HG03039 (cell line): ENCODE measurements around the gene TPST2.

Experiments
- ATAC-seq: cut with Tn5 transposase; IDR thresholded peaks from one replicate; pipeline ENCODE4 v1.9.1; 2021; ENCODE audit warnings: mild to moderate bottlenecking, moderate library complexity; ENCODE audit not compliant: unreplicated experiment

Gene TPST2

DNA sequence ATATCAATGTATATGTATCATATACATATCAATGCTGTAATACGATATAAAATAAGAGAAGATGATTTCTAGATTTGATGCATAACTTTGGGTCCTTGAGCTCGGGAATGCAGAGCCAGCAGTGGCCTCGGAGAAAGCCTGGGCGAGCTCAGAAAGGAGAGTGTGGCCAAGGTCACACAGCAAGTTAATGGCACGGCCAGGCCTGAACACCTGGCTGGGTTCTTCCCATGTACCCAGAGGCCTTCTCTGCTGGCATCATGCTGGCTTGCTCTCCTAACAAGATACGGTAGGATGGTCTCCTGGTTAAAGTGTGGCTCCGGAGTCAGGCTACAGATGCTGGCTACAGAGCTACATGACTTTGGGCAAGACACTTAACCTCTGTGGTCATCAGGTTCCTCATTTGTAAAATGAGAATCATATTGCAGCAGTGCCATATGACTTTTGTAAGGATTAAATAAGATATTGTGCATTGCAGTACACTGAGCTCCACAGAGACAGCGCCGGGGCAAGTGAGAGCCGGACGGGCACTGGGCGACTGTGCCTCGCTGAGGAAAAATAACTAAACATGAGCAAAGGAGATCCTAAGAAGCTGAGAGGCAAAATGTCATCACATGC is 29.9 kb downstream of the TPST2 start:
- ATAC-seq, result no peak

DNA sequence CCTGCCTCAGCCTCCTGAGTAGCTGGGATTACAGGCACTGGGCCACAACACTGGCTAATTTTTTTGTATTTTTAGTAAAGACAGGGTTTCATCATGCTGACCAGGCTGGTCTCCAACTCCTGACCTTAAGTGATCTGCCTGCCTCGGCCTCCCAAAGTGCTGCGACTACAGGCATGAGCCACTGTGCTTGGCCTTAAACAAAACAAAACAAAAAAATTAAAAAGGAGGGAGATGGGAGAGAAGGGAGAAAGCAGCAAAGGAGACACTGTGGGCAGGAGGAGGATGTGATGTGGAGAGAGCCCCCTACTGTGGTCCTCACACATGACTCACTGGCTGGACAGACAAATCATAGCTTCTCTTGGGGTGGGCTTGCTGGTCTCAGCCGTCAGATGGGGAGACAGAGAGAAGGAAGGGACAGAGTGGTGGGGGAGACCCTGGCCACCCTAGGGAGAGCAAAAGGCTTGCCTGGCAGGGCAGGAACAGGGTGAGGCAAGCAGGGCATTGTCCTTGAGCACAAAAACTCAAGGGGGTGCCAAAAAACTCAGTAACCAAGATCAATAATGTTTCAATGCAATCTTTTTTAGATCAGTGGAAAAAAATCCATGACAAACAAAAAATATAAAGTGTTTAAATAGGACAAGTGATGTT is 31.6 kb downstream of the TPST2 start:
- ATAC-seq, result no peak

DNA sequence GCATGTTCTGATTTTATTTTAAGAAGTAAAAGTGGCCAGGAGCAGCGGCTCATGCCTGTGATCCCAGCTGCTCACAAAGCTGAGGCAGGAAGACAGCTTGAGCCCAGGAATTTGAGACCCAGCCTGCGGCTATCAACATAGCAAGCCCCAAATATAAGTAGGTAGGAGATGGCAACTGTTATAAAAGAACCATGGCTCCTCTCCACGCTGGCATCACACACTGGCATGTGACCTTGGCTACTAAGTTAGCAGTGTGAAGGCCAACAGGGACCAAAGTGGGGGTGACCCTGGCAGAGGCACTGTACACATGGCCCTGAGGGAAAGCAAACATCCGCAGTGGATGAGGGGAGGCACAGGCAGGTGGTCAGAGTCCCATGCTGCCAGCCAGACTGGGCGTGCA is 33.0 kb downstream of the TPST2 start:
- no peak for ATAC-seq

DNA sequence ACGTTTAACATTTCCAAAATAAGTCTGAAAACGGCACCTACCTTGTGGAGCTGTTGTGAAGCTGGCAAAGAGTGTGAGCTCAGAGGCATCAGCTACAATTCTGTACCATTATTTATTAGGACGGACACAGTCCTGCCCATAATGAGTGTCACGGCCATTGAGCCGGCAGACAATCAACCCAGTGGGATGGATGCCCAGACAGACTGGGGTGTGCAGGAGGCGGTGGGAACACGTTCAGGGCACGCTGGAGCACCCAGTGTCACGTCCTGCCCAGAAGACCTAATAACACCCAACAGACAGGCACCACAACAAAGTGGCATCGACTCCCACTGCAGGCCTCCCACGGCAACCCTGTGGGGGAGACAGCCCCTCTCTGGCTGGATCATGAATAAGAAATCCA is 34.5 kb downstream of the TPST2 start:
- no peak for ATAC-seq

DNA sequence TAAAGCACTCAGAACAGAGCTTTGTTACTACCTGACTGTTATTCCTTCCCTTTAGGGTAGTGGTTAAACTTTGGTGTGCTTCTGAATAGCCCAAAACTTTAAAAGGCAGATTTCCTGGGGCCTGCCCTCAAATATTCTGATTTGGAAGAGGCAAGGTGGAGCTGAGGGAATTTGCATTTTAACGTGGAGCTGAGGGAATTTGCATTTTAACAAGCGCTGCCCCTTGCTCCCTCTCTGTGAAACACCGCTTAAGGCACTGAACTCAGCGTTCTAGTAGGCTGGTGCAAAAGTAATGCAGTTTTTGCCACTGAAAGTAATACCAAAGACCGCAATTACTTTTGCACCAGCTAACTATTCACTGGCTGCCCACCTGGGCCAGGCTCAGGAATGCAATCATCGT is 35.0 kb downstream of the TPST2 start:
- no peak for ATAC-seq

DNA sequence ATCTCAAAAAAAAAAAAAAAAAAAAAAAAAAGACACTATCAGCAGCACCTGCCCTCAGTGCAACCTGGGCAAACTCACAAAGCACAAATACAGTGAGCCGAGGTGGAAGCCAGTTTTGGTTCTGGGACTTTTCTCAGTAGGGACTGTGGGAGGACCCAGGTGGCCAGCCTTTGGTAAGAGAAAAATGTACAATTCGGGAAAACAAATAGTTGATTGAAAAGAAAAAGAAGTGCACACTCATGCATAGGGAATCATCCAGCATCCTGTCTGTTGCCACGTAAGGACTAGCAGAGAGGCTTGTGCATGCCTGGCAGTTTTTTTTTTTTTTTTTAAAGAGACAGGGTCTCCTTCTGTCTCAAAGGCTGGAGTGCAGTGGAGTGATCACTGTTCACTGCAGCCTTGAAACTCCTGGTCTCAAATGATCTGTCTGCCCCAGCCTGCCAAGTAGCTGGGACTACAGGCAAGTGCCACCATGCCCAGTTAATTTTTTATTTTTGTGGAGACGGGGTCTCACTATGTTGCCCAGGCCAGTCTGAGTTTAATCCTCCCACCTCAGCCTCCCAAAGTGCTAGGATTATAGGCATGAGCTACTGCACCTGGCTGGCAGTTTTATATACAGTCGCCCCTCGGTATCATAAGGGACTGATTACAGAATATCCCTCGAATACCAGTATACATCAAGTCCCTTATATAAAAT is 36.7 kb downstream of the TPST2 start:
- no peak for ATAC-seq

DNA sequence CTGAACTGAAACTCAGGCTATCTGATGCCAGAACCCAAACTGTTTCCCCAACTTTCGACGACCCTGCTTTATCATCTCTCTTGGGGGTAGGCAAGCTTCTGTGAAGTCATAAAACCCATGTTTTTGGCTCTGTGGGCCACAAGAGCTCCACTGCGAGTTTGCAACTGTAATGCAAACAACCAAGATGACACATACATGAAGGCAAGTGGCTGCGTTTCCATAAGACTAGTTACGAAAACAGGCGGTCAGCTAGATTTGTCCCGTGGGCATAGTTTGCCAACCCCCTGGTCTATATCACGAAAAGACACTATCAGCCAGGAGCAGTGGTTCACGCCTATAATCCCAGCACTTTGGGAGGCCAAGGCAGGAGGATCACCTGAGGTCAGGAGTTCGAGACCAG is 37.5 kb downstream of the TPST2 start:
- no peak for ATAC-seq

DNA sequence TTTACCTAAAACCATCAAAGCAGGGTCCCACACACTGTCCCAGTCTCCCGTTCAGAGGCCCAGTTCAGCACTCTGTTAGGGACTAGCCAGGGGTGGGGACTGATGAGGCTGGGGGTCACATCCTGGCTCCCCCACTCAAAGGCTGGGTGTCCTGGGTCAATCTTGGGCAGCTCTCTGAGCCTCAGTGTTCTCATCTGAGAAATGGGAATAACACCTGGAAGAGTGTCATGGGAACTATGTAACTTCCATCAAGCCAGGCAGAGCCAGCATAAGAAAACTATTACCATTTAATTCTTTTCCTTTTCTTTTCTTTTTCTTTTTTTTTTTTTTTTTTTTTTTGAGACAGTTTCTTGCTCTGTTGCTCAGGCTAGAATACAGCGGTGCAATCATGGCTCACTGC is 38.4 kb downstream of the TPST2 start:
- no peak for ATAC-seq

DNA sequence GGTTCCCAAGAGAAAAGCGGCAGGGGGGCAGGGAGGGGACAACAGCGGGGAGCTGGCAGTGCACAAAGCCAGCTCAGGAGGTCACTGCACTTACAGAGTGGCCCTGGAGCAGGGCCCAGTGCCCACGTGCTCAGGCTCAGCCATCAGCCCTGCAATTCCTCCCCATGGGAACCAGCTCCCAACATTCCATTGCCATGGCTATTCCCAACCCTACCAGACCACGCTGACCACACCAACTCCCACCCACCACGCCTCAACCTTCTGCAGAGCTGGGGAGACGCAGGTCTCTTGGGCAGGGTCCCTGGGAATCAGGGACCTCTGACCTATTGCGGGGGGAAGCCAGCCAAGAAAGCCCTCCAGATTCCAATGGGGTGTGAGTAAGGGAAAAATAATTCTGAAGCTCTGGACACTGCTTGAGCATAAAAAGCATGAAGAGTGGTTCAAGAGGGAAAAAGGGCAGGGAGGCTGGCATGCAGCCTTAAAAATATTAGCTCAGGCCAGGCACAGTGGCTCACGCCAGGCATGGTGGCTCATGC is 39.4 kb downstream of the TPST2 start:
- no peak for ATAC-seq

DNA sequence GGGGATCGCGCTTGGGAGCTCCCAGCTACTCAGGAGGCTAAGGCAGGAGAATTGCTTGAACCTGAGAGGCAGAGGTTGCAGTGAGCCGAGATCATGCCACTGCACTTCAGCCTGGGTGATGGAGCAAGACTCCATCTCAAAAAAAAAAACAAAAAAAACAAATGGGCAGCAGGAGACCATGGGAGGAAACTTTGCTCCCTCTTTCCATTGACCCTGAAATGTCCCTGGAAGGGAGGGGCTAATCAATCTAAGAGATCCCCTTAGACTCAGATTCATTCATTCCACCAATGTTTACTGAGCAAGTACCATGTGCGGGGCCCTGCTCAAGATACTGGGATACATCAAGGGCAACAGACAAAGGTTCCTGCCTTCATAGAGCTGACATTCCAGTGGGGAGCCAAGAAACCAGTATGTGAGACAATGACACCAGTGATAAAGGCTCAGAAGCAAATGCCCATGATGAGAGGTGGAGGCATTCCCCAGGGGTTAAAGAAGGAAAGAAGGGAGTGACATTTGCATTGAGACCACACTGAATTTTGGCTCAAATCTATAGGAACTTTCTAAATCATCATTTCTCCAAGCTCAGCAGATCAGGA is 39.9 kb downstream of the TPST2 start:
- ATAC-seq, result no peak

DNA sequence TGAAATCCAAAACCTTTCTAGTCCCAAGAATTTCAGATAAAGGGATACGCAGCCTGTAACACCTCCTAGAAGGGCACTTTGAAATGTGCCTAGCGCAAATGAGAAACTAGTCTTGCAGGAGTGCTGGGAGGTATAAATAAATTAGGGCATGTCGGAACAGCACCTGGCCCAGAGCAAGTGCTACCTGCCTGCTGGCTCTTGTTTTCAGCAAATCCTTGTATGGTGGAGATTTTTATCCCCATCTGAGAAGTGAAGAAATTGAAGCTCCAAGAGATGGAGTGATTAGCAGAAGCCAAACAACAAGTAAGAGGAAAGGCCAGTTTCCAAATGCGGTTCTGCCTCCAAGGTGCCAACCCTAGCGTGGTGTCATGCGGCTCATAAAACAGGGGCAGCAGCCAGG is 40.9 kb downstream of the TPST2 start:
- no peak for ATAC-seq

DNA sequence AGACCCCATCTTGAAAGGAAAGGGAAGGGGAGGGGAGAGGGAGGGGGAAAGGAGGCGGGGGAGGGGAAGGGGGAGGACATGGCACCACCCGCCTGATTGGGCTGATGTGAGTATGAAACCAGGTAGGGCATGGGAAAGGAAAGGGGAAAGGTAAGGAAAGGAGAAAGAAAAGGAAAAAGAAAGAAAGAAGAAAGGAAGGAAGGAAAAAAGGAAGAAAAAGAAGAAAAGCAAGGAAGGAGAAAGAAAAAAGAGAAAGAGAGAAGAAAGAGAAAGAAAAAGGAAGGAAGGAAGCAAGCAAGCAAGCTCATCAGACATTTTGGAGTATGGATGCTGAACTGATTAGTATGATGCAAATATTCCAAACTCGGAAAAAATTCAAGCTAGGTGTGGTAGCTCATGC is 41.6 kb downstream of the TPST2 start:
- ATAC-seq, result no peak

DNA sequence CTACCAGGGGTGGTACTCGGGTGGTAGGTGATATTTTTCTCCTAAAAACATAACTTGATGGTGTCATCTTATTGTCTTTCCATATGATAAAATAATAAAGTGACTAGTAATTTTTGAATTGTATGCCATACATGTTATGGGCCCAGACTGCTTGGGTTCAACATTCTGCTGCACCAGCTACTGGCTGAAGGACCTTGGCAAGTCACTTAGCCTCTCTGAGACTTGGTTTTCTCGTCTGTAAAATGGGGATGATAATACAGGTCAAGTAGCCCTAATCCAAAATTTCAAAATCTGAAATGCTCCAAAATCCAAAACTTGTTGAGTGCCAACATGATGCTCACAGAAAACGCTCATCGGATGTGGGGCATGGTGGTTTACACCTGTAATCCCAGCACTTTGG is 42.1 kb downstream of the TPST2 start:
- ATAC-seq, result no peak

DNA sequence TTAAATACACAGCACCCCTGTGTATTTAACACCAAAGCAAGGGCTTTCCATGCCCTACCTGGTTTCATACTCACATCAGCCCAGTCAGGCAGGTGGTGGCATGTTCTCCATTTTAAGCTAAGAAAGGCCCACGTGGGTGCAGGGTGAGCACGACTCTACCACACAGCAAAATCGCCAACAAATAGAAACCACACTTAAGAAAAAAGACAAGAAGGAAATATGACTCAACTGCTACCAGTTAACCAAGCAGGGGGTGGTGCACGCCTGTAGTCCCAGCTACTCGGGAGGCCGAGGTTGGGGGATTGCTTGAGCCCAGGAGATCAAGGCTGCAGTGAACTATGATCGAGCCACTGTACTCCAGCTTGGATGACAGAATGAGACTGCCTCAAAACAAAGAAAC is 42.5 kb downstream of the TPST2 start:
- ATAC-seq, result no peak

DNA sequence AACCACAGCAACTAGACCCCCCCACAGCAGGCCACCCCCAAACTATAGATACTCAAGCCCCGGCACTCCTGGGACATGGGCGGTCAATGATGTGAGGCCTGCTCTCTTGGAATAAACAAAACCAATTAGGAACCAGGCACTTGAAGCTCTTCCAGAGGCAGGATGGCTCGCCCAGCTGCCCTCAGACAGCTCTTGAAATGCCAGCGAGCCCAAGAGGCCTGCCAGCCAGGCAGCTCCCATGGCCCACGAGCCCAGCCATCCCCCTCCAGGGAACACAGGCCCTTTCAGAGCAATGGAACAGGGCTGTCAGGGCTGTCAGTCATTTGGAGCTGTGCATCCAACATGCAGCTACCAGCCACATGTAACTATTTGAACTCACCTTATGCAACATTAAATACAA is 43.6 kb downstream of the TPST2 start:
- no peak for ATAC-seq

DNA sequence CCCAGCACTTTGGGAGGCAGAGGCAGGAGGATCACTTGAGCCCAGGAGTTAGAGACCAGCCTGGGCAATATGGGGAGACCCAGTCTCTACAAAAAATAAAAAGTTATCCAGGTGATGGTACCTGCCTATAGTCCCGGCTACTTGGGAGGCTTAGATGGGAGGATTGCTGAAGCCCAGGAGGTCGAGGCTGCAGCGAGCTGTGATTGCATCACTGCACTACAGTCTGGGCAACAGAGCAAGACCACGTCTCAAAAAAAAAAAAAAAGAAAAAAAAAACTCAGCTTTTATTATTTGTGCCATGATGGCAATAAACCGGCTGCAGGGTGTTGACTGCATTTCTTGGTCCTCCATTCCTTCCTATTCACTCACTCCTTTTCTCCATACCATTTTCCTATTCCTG is 44.1 kb downstream of the TPST2 start:
- ATAC-seq, result no peak

DNA sequence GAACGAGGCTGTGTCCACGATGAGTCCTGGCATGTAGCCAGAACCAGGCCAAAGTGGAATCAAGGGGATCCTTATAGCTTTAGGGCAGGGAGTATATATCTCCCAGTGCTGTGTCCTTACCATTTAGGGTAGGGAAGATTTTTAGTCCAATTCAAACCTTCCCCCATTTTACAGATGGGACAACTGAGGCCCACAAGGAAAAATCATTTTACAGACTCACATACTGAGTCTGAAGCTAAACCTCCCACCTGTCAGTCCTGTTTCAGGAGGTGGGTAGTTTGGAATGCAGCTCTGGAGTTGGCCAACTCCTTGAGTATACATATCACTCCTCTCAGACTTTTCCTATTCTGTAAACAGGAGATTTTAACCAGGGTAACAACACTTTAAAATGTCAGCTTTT is 44.5 kb downstream of the TPST2 start:
- no peak for ATAC-seq

DNA sequence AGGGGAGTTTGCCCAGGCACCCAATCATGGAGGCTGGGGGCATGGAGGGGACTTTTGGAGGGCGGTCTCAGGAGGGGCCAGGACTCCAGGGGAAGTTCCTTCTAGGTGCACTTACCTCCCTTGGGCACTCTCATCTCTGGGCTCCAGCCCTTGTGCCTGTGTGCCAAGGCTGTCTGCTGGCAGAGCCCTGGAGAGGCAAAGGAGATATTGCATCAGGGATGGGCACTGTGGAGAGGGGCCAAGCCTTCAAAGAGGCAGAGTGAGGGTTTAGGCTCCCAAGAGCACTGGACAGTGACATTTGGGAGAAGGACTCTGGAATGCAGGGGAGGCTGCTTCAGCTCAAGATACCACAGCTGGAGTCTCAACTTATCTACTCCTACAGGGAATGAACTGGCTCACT is 45.4 kb downstream of the TPST2 start:
- ATAC-seq, result no peak

DNA sequence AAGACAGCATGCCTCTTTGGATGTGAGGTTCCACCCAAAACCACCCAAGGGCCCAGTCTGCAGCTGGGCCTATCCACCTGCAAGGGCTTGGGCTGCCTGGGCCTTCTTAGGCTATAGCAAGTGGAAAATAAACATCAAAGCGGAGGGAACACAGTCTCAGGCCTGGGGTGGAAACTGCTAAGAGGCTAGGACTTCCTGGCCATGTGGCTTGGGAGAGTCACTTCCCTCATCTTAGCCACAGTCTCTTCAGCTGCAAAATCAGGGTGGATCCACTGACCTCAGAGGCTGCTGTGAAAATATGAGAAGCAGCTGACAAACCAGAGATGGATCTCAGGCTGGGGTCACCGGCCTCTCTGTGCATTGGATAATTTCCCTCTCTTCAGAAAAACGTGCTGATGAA is 47.1 kb downstream of the TPST2 start:
- ATAC-seq, result no peak

DNA sequence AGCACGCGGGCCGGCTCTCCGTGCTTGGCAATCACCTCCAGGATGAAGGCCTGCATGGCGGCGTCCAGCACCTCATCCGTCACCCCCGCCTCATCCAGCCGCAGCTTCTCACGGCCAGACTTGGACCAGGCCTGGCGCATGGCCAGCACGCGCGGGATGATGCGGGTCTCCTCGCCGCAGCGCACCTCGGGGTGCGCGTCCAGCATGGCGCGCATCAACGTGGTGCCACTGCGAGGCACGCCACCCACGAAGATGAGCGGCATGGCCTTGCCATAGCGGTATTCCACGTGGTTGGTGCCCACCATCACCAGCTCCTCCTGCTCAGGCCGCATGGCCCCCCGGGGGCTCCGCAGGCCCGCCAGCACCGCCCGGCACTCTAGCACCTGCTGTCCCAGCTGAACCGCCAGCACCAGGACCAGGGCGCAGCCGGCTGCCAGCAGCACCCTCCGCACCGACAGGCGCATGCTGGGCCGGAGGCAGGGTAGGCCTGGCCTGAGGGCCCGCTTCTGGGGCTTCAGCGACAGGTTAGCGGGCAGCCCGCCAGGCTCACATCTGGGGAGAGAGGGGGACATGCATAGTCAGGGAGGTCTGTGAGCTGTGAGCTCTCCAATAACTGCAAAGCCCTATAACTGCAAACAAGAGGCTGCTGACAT is 48.6 kb downstream of the TPST2 start:
- no peak for ATAC-seq

DNA sequence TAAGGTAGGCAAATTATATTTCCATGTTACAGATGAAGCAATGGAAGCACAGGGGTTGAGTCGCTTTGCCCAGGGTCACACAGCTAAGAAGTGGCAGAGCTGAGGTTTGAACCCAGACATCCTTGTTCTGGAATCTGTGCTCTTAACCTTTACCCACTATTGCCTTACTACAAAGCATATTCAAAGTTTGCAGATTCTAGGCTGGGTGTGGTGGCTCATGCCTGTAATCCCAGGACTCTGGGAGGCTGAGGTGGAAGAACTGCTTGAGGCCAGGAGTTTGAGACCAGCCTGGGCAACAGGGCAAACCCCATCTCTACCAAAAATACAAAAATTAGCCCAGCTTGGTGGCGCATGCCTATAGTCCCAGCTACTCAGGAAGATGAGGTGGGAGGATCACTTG is 49.8 kb downstream of the TPST2 start:
- no peak for ATAC-seq
